ENCODE data around the gene SMIM3. TPM values are rescaled to one million over a fixed set of nuclear protein-coding genes. Genes with fewer than 3 reads are reported as not detected.

SMIM3 gene
- total and polyA plus RNA-seq, 4 donors: 14.0 to 54.8 (median 17.0) TPM

- TF ChIP-seq CTCF (IDR thresholded peaks at IDR 0.05; ENCODE audit: control extremely low read depth, extremely low read depth): no peak
- DNase-seq (no peak), ATAC-seq (ENCODE audit: insufficient read depth, low FRiP score) (no peak)
- Histone ChIP-seq H3K9ac (ENCODE audit: insufficient read depth in 1 of 2, low read length in 2 of 2) (no peak overlapping the region), H3K4me1 (ENCODE audit: control insufficient read depth in 5 of 5, insufficient read depth in 5 of 5, low read length in 5 of 5) (peaks cover 0 to 8% (median 6%) of the 10 kb centered on the region in 5 donors), H3K27ac (ENCODE audit: low read depth in 1 of 2, low read length in 1 of 2) (peak overlapping the region in 1 of 2 donors; percentile 45), H3K36me3 (ENCODE audit: control insufficient read depth in 4 of 4, insufficient read depth in 4 of 4, low read length in 4 of 4) (no peaks in the 10 kb centered on the region), H3K27me3 (ENCODE audit: control insufficient read depth in 3 of 3, insufficient read depth in 3 of 3, low read length in 2 of 3) (peaks cover 0 to 3% (median 0%) of the 10 kb centered on the region in 3 donors), H3K4me3 (no peak overlapping the region), H3K9me3 (ENCODE audit: control insufficient read depth in 4 of 4, insufficient read depth in 3 of 4, low read length in 3 of 4) (no peaks in the 10 kb centered on the region)
- WGBS, 2 donors: 40 to 54% methylated on average over 1 of the region's 1 CpG
Observed at GRCh38 chr5:150774145-150774544, 4.4 kb upstream of the SMIM3 start.

GRCh38 chr5:150777685-150778084 is 872 bp upstream of the SMIM3 start:
- TF ChIP-seq CTCF (IDR thresholded peaks at IDR 0.05; ENCODE audit: control extremely low read depth, extremely low read depth): no peak
- WGBS, 2 donors: 34 to 56% methylated on average over 3 of the region's 3 CpGs
- peak overlapping the region; percentile 90 to 96 for H3K27ac ChIP-seq (ENCODE audit: low read depth in 1 of 2, low read length in 1 of 2)
- H3K9me3 ChIP-seq (ENCODE audit: control insufficient read depth in 4 of 4, insufficient read depth in 3 of 4, low read length in 3 of 4): no peaks in the 10 kb centered on the region
- peaks cover 0 to 3% (median 0%) of the 10 kb centered on the region in 3 donors for H3K27me3 ChIP-seq (ENCODE audit: control insufficient read depth in 3 of 3, insufficient read depth in 3 of 3, low read length in 2 of 3)
- no peak overlapping the region for H3K4me3 ChIP-seq
- no peak overlapping the region for H3K9ac ChIP-seq (ENCODE audit: insufficient read depth in 1 of 2, low read length in 2 of 2)
- H3K36me3 ChIP-seq (ENCODE audit: control insufficient read depth in 4 of 4, insufficient read depth in 4 of 4, low read length in 4 of 4): no peaks in the 10 kb centered on the region
- peaks cover under 1 to 27% (median 11%) of the 10 kb centered on the region in 5 donors for H3K4me1 ChIP-seq (ENCODE audit: control insufficient read depth in 5 of 5, insufficient read depth in 5 of 5, low read length in 5 of 5)
- DNase-seq (no peak), ATAC-seq (ENCODE audit: insufficient read depth, low FRiP score) (no peak)

- Histone ChIP-seq H3K36me3 (ENCODE audit: control insufficient read depth in 4 of 4, insufficient read depth in 4 of 4, low read length in 4 of 4) (no peaks in the 10 kb centered on the region), H3K4me1 (ENCODE audit: control insufficient read depth in 5 of 5, insufficient read depth in 5 of 5, low read length in 5 of 5) (peaks cover 5 to 31% (median 14%) of the 10 kb centered on the region in 5 donors), H3K27ac (ENCODE audit: low read depth in 1 of 2, low read length in 1 of 2) (peak overlapping the region; percentile 90 to 96), H3K4me3 (peak overlapping the region; percentile 78), H3K9ac (ENCODE audit: insufficient read depth in 1 of 2, low read length in 2 of 2) (peak overlapping the region; percentile 65 to 74), H3K9me3 (ENCODE audit: control insufficient read depth in 4 of 4, insufficient read depth in 3 of 4, low read length in 3 of 4) (no peaks in the 10 kb centered on the region), H3K27me3 (ENCODE audit: control insufficient read depth in 3 of 3, insufficient read depth in 3 of 3, low read length in 2 of 3) (peaks cover 0 to 3% (median 0%) of the 10 kb centered on the region in 3 donors)
- ATAC-seq (ENCODE audit: insufficient read depth, low FRiP score): no peak
- TF ChIP-seq CTCF (IDR thresholded peaks at IDR 0.05; ENCODE audit: control extremely low read depth, extremely low read depth): no peak
- DNase-seq: peak in 1 of 3 donors; percentile 53
- WGBS, 2 donors: 8 to 15% methylated on average over 7 of the region's 7 CpGs
Observed at GRCh38 chr5:150778088-150778516, 455 bp upstream of the SMIM3 start.
